GF-D8 (cell line): ENCODE data around the gene UQCRH.
"Not testable (repeated sequence)": the region's sequence is repeated elsewhere in the genome, so short reads cannot be mapped to it uniquely, and the experiment has no call there.

Experiments
- DNase-seq: peaks from one replicate; lab custom pipeline; 2025; lab: John Stamatoyannopoulos, UW

The UQCRH gene

DNA sequence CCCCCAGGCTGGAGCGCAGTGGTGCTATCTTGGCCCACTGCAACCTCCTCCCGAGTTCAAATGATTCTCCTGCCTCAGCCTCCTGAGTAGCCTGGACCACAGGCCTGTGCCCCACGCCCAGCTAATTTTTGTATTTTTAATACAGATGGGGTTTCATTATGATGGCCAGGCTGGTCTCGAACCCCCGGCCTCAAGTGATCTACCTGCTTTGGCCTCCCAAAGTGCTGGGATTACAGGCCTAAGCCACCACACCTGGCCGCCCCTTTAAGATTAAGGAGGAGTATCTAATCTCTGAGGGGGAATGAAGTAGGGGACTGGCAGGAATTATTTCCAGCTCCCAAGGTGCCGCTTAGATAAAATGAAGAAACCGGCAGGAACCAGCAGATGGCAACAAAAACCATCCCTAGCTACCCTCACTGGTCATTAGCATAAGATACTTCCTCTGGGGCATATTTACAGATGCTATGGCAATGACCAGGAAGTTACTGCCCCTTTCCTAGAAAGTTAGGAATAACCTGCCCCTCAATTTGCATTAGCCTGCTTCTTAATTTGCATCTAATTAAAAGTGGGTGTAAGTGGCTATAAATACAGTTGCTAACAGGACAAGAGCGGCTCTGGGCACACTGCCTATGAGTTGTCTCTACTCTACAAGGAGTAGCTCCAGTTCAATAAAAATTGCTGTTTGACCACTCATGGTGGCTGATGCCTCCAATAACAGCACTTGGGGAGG lies 30.0 kb downstream of the UQCRH start:
- DNase-seq, result peak; percentile 43

- DNase-seq, result no peak
Measured at GRCh38 chr1:46334030-46334384, 30.5 kb downstream of the UQCRH start.

DNA sequence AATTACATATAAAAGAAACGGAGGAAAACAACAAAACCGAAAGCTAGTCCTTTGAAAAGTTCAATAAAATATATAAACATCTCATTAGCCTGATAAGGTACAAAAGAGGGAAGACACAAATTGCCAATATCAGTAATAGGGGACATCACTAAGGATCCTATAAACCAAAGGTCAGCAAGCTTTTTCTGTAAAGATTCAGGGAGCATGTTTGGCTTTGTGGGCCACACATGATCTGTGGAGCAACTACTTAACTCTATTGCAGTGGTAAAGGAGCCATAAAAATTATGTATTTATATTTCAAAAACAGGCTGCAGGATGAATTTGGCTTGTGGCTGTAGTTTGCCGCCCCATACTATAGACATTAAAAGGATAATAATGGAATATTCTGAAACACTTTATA lies 31.6 kb downstream of the UQCRH start:
- no peak for DNase-seq

DNA sequence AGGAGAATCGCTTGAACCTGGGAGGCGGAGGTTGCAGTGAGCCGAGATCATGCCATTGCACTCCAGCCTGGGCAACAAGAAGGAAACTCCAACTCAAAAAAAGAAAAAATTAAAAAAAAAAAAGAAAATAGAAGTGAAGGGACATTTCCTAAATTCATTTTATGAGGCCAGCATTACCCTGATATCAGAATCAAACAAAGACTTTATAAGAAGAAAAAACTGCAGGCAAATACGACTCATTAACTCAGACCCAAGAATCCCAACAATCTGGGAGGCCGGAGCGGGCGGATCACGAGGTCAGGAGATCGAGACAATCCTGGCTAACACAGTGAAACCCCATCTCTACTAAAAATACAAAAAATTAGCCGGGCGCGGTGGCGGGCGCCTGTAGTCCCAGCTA lies 33.9 kb downstream of the UQCRH start:
- DNase-seq, result not testable (repeated sequence)

- DNase-seq, result peak; percentile 87
Measured at GRCh38 chr1:46340404-46341221, 37.1 kb downstream of the UQCRH start, which contains the start of gene NSUN4. NSUN4 (plus strand) TSS chr1:46340807; CDS start chr1:46340827, 20 bp downstream.

DNA sequence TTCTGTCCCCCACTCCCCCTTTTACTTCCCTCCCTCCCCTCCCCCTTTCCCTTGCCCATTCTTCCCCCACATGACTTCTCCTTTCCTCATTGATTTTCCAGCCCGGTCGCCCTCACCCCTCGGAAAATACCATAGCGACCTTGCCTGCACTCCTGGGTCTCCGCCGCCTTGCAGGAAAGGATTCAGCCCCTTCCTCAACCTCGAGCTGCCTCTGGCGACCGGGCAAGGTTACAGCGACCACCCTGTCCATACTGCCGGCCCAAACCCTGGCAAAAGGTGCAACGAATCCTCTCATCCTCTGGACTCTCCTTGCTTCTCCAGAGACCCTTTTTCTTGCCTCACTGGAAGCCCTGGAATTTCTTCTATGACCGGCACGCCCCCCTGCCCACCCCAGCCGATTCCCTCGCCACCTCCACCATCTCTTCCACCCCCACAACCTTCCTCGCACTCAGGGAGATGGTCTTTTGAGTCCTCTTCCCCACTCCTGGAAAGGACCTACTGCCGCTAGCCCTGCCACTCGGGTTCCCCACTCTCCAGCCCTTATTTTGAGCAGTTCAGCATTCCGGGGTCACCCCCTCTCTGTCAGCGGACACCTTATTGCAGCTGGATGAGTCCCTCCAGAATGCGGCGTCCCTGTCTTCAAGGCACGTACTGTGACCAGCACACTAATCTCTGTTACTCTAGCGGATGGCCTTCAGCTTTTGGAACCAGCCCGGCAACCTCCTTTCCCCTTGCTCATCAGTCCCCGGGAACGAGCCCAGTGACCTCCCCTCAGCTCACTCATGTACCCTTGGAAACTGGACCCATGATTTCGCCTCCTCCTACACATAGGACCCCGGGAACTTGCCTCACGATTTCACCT lies 38.0 kb downstream of the UQCRH start:
- DNase-seq, result no peak

GRCh38 chr1:46342084-46342656 lies 38.7 kb downstream of the UQCRH start:
- no peak for DNase-seq

- no peak for DNase-seq
Measured at GRCh38 chr1:46342677-46343350, 39.3 kb downstream of the UQCRH start.

GRCh38 chr1:46343351-46343695 lies 39.8 kb downstream of the UQCRH start:
- no peak for DNase-seq

DNA sequence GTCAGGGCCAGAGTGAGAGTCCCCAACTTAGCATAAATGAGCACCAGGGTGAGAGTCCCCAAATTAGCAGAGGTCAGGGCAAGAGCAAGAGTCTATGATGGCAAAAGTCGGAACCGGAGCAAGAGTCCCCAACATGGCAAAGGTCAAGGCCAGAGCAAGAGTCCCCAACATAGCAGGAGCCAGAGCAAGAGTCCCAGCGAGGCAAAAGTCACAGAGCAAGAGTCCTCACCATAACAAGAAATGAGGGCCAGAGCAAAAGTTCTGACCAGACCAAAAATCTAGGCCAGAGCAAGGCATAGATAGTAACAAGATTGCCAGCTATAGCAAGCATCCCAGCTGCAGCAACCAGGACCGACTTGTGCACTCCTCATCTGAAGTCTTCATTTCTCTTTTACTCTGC lies 40.2 kb downstream of the UQCRH start:
- DNase-seq, result no peak

DNA sequence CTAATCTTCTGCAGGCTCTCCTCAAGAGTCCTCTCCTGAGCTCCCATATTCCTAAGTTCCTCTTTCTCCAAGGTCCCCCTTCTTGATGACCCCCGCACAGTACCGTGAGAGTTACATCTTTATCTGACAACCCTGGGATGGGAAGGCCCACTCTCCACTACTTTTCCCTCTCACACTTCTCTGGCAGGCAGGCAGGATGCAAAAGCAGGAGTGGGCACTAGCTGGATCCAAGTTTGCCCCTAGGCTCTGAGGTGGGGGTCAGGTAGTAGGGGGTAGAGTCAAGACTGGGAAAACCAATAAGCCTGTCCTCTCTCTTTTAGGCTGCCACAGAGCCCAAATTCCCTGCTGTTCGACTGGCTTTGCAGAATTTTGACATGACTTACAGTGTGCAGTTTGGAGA lies 41.0 kb downstream of the UQCRH start:
- DNase-seq, result no peak

GRCh38 chr1:46345281-46345680 lies 41.8 kb downstream of the UQCRH start:
- DNase-seq, result no peak

GRCh38 chr1:46352363-46352762 lies 48.9 kb downstream of the UQCRH start:
- DNase-seq, result no peak

GRCh38 chr1:46355920-46356319 lies 52.4 kb downstream of the UQCRH start:
- not testable (repeated sequence) for DNase-seq

DNA sequence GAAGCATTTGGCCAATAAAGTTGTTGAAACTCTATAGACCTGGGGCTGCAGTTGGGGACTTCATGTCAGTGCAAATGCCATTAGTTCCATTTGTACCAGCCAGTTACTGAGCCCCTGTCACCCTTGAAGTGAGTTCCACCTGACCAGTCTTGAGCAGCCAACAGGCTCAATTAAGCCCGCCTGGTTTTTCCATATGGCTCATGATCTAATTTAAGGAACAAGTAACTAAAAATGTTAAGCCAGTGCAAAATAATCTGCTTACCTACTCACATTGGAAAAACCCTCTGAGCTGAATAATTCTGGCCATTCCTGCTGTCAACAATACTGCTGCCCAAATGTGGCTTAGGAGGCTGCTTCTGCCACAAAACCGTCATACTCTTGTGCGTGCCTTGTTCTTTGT lies 58.7 kb downstream of the UQCRH start:
- DNase-seq, result no peak

DNA sequence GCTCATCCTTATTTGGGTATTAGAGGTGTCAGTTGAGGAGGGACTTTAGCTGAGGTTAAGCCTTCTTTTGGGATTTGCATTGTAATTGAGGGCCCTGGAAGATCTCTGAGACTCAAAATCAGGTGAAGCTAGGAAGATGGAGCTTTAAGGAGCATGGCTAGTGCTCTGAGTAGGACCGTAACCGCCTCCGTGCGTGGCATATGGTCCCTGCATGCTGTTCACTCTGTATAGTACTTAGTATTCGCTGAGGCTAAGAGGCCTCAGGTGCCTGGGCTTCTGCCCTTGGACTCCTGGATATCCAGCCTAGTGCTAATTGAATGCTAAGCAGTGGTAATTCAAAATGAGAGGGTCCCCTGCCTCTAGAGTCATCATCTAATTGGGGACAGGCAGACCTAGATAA lies 59.6 kb downstream of the UQCRH start:
- no peak for DNase-seq

DNA sequence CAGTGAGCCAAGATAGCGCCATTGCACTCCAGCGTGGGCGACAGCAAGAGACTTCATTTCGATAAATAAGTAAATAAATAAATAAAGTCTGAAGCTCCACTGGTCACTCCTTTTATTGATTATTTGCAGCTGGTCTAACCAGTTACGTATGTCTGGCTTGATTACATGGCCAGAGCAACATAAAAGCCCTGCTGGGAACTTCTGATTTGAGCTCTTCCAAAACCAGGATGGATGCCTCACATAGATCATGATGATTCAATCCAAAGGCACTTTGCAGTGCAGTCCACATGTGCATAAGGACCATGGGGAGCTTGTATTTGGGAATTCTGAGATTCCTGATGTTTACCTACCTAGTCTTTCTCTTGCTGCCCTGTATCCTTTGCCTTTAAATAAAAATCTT lies 61.1 kb downstream of the UQCRH start:
- no peak for DNase-seq

GRCh38 chr1:46365796-46366195 lies 62.3 kb downstream of the UQCRH start:
- DNase-seq, result not testable (repeated sequence)
